NCI-H748 (cell line): Measurements from ENCODE around the gene WDFY3.
"Not testable (repeated sequence)": the region's sequence is repeated elsewhere in the genome, so short reads cannot be mapped to it uniquely, and the experiment has no call there.

Source experiments
- DNase-seq: peaks from one replicate; lab custom pipeline; 2025; ENCODE audit not compliant: unreplicated experiment; lab: John Stamatoyannopoulos, UW

Gene WDFY3

DNA sequence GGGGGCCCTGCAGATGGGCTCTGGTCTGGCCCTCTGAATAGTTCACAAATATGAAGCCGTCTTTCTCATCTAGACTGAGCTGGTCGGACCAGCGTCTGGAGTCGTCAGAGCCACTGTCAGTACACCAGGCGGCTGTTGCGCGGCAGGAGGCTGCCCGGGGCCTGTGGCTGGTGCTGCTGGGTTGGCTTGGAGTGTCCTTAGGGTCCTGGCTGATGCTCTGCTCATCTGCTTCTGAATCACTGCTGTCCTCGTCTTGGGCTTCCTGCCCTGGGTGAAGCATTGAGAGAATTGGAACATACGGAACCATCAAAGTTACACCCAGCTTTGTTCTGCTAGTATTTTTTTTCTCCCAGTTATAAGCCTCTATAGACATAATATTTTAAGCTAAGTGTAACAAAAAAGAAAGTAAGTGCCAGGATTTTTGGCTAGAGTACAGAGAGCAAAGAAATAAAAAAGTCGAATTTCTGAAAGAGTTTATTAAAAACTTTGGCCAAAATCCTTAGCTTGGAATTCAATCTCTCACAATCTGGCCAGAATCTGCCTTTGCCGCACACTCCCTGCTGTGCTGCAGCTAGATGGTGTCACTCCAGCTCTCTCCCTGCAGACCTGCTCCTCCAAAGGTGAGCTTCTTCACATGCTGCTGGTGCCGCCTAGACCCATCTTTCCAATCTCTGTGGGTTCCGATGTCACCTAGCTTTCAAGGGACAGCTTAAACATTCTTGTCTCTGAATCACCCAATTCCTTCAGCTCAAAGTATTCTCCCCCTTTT lies 287.3 kb downstream of the WDFY3 start:
- no peak for DNase-seq

DNA sequence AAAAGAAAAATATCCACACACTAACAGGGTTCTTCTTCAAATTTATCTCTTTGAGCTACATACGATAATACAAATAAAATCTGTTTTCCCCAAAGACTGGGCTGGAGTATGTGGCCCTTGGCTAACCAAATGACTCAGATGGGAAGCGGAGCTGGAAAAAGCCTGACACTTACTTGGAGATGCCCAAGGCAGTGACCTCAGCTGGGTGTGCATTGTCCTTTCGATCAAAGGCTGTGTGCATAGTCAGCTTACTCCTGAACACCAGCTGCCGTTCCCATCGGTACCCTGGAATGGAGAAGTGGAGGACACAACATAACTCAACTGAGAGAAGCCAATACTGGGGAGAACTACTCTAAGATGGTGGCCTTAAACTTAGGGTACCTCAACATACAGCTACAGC lies 288.5 kb downstream of the WDFY3 start:
- no peak for DNase-seq

- DNase-seq, result no peak
Observed at GRCh38 chr4:84677093-84677492, 289.4 kb downstream of the WDFY3 start.

GRCh38 chr4:84673475-84674240 lies 292.8 kb downstream of the WDFY3 start:
- DNase-seq, result no peak

DNA sequence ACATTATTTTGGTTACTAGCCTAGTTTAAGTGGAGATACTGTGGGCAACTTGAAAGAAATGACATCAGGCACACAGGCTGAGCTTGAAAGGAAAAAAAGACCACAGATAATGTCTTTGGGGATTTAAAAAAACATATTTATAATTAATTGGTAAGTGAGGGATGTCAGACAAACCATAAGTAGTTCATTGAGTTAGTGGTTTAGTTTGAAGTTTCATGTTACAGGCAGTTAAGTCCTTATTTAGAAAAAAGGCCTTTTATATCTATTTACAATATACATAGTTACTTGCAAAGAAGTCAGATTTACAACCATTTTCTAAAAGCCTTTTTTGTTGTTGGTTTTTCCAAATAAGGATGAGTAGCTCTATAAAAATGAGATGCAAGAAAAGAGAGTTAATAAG lies 294.3 kb downstream of the WDFY3 start:
- DNase-seq, result no peak

DNA sequence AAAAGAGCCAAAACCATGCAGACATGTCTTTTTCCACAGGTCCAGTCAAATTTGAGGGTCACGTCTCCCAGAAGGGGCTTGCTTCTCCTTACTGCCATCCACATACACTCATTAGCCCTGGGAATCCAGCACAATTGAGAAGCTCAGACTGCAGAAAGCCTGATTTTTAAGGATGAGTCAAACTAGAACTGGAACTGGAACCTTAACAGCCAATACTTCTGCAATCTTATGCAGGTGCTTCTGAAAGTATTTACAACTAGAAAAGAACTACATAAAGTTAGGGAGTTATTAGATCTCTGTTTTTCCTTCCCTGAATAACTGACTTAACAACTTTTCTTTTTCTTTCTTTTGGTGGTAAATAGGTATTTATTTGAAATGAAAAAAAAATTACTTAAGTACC lies 297.3 kb downstream of the WDFY3 start:
- no peak for DNase-seq

- DNase-seq, result no peak
Observed at GRCh38 chr4:84666439-84666838, 300.1 kb downstream of the WDFY3 start.

DNA sequence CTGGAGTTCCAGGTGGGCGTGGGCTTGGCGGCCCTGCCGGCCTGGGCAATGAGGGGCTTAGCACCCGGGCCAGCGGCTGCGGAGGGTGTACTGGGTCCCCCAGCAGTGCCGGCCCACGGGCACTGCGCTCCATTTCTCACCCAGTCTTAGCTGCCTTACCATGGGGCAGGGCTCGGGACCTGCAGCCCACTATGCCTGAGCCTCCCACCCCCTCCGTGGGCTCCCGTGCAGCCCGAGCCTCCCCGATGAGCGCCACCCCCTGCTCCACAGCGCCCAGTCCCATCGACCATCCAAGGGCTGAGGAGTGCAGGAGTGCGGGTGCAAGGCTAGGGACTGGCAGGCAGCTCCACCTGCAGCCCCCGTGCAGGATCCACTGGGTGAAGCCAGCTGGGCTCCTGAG lies 301.7 kb downstream of the WDFY3 start:
- DNase-seq, result not testable (repeated sequence)

GRCh38 chr4:84661191-84661939 lies 305.1 kb downstream of the WDFY3 start:
- DNase-seq, result no peak

DNA sequence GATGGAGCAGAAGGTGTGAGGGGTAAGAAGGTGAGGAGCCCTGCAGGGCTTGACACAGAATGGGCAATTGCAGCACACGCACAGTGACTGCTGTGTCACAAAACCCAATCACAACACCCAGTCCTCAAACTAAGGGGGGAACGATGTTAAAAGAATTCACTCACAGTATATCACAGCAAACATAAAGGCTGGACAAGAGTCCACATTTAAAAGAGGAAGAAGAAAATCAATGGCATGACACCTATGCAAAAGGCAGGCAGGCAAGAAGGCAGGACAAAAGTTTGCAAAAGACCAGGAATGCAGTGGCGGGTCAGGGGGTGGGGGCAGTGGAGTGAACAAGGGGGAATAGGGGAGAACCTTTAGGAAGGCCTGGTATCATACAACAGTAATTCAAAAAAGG lies 305.9 kb downstream of the WDFY3 start:
- DNase-seq, result no peak

GRCh38 chr4:84652478-84652877 lies 314.0 kb downstream of the WDFY3 start:
- DNase-seq, result no peak

DNA sequence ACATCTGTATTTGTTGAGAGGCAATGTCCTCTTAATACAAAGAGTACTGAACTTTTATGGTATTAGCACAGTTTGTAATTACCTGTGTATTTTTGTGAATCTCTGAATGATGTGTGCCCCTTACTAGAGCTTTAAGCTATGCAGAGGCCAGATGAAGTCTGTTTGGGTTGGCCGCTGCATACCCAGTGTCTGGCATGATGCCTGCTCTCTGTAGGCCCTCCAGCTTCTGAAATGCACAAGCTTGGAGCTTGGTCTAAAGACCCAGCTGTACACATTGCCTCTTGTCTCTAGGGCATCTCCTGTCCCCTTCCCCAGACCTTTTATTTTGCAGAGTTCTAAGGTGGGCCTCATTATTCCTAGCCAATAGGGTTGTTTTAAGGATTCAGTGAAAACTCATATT lies 315.0 kb downstream of the WDFY3 start:
- no peak for DNase-seq

DNA sequence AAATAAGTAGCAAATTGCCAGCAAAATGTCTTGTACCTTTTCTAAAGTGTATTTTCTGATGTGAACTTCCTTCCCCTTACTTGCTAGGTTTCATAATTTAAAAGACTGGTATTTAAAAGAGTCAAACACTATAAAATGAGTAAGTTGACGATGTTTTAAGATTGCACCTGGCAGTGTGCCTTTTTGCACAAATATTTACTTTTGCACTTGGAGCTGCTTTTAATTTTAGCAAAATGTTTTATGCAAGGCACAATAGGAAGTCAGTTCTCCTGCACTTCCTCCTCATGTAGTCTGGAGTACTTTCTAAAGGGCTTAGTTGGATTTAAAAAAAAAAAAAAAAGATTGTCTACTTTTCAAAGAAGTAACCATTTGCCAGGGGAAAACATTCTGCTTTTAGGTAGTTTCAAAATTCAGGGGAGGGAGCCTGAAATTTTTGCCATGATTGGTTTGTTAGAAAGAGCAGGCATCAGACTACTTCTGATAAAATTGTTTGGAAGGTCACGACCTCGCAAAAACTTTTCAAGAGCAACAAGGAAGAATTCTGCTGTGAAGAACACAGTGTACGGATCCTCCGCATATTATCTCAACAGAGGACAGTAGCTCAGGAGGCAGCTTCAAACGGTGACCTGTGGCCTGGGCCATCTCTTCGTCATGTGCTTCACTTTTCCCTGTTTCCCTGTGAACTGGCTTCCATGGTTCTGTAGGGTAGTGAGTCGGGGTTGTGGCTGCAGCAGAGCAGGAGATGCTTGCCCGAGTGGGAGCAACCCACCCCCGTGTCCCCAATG lies 317.4 kb downstream of the WDFY3 start:
- peak; percentile 16 for DNase-seq

DNA sequence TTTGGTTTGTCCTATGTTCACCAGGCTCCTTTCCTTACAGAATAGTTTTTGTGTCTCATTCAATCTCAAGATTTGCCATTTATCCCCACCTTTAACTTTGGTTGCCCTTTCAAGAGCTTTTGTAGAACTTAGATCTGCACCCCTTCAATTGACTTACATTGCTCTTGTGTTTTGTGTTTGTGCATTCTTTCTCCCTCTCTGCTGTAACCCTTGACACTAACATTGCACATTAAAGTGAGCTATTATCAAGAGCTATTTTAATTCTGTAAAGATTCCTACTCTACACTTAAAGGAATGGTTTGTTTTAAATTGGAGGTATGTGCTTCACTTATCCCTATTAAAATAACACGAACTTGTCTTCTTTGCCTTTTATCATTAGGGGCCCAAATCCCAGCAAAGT lies 318.3 kb downstream of the WDFY3 start:
- DNase-seq, result no peak

DNA sequence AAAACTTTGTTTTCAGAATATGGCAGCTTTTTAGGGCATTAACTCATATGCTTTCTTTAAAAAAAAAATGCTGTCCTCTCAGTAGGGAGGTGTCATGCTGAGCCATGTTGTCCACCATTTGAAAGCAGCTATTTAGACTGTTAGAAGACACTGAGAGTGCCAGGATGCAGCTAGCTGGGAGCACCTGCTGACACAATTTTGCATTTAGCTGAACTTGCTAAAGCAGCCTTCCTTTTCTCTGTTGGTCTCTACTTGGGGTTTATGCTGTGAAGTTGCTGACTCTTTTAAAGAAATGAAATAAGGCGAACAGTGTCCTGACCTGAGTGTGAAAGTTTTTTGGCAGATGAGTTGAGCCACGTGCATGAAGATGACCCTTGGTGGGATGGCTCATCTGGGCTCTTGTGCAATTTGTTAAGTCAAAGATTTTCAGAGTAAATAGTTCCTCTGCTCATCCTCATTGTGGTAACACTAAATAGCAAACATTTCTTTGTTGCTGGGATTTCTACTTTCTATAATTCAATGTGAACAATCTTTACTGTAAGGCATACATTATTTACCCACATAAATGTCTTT lies 319.1 kb downstream of the WDFY3 start:
- peak; percentile 35 for DNase-seq

DNA sequence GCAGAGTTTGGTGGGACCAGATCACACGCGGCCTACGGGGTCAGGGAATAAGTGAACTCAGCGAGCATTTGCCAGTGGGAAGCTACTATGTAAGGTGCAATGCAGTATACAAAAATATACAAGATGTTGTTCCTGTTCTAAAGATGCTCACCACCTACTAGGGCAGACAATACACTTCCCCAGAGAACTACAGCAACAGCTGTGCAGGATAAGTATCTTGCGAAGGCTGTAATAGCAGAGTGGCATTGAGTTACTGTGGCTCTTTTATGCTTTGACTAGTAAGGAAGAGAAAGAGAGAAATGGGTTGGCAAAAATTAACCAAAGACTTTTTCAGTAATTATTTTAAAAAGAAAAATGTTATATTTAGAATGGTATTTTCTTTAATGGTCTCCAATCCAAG lies 322.4 kb downstream of the WDFY3 start:
- no peak for DNase-seq

DNA sequence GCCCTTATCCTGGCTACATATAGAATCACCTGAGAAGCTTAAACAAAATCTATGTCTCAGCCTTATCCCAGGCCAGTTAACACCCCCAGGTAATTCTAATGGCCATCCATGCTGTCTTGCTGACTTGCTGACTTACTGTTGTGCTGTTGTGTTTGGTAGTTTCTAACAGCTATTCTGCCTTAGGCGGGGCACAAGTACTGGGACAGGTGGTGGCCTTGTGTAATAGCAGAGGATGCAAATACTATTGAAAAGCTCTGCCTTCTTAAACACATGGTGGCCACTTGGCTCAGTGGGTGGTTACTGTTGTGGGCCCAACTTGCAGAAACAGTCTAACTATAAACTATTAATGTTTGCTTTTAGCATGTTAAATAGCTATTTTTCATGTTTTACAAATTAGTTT lies 327.3 kb downstream of the WDFY3 start:
- DNase-seq, result no peak

GRCh38 chr4:84638092-84638491 lies 328.4 kb downstream of the WDFY3 start:
- DNase-seq, result no peak

GRCh38 chr4:84634961-84635360 lies 331.5 kb downstream of the WDFY3 start:
- DNase-seq, result no peak

- no peak for DNase-seq
Observed at GRCh38 chr4:84632092-84632491, 334.4 kb downstream of the WDFY3 start.

DNA sequence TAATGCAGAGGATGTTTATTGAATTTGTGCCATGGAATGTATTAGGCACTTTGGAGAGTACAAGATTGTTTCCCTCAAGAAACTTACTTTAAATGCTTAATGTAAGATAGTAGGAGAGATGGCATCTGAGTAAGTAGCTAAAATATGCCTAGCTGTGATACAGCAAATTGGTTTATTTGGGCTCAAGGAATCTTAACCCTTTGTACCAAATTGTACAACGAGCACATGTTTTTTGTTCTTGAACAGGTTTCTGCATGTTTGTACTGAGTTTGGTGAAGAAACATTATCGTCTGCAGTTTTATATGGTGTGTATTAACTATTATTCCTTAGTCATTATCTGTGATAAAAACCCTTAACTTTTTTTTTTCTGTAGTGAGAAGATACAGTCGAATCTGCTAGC lies 334.9 kb downstream of the WDFY3 start:
- no peak for DNase-seq
